PC-3 (cell line): ENCODE data around the gene GALNT4.

ENCODE experiments used
- CTCF ChIP-seq: fragments of 300-600 bp; sonication (generic); conservative IDR thresholded peaks from 2 replicates; pipeline ENCODE4 v1.5.1; 2017; ENCODE audit warnings: antibody characterized with exemption, low read depth, mild to moderate bottlenecking, low read length
- EZH2 ChIP-seq: fragments of 300-600 bp; sonication (generic); IDR thresholded peaks from one replicate; pipeline ENCODE4 v1.6.1; 2017; ENCODE audit warnings: antibody characterized with exemption, mild to moderate bottlenecking, low read length; ENCODE audit not compliant: unreplicated experiment

- TF ChIP-seq CTCF (no peak), EZH2 (no peak)
Measured at GRCh38 chr12:89521364-89522223, 3.0 kb downstream of the GALNT4 start.
